HG02870 (cell line): Measurements from ENCODE around the gene MTLN.
"Not testable (repeated sequence)": the region's sequence is repeated elsewhere in the genome, so short reads cannot be mapped to it uniquely, and the experiment has no call there.

Experiments used
- ATAC-seq: cut with Tn5 transposase; IDR thresholded peaks from one replicate; pipeline ENCODE4 v1.9.1; 2021; ENCODE audit warnings: mild to moderate bottlenecking, moderate library complexity; ENCODE audit not compliant: unreplicated experiment

MTLN gene

DNA sequence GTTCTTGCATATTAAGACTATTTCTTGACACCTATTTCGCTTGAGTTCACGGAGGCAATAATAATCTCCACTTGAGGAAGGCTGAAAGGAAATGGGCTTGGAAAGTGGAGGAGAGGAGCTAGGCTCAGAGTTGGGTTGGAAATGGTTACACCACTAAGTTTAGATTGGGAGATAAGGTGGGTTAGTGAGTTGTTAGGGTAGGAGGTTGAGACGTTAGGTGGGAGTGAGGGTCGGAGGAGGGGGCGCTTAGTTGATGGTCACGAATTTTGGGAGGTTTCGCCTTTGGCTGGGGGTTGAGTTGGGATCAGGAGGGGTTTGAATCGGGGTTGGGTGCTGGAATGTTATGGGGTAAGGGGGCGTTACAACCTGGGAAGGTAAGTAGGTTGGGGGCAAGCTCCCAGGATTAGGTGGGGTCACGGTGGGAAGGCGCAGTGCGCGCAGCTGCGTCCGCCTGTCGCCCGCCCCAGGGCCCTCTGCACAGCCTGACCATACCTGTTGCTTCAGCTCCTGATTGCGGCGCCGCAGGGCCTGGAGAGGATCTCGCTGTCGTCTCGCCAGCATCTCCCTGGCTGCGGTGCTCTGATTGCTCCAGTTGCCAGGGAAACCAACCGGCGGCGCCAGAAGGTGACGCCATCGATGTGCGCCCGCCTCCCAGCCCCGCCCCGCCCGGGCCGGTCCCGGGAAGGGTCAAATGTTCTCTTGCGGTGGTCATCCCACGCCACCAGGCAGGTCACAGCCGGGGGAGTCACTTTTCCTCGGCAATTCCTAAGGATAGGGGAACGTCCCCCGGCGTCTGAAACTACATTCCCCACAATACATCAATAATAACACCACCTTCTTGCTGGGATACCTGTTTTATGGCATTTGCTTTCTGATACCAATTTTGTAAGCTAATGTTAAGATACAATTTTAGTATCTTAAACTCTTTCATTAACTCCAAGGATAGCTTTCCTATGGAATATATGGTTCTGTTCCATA, 7.7 kb downstream of the MTLN start, which contains the start of gene NPHP1:
TSS of gene NPHP1 (minus strand) at position 606 of the 978 bp plus-strand sequence. CDS start at position 561, 45 bp downstream.
- peak; percentile 95 for ATAC-seq

DNA sequence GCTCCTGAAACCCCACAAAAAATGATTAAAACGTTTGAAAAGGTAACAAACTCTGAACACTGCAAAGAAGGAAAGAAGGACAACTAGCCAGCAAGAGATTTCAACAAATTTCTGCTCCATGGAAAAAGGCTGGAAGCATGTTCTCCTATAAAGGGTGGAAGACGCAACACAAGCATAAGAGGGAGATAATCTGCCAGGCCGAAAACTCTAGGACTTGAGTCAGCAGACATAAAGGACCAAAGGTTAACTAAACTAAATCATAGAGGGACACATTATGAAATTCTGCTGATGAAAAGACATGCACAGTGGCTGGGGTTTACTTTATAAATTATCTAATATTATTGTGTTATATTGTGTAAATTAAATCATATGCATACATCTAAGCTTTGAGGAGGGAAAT, 14.3 kb downstream of the MTLN start:
- ATAC-seq: no peak

- no peak for ATAC-seq
Observed at GRCh38 chr2:110197452-110197851, 14.9 kb downstream of the MTLN start.

- ATAC-seq: not testable (repeated sequence)
Observed at GRCh38 chr2:110190169-110190568, 22.2 kb downstream of the MTLN start.

- ATAC-seq: no peak
Observed at GRCh38 chr2:110182449-110182848, 29.9 kb downstream of the MTLN start.

DNA sequence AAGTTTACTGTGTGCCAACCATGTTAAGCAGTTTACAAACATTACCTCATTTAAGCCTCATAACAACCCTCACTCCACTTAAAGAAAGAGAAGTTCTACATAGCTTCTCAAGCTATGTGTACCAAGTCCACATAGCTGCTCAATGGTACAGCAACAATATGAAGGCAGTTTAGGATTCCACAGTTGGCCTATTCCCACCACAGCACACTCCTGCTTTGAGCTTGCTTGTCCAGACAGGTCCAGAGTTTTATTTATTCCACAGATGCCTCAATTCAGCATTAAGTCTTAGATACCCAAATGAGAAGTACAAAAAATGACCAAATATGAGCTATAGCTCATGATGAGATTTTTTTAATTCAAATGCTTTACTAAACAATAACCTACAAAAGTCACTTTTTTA, 32.3 kb downstream of the MTLN start:
- ATAC-seq: no peak

- no peak for ATAC-seq
Observed at GRCh38 chr2:110173523-110173922, 38.8 kb downstream of the MTLN start.

DNA sequence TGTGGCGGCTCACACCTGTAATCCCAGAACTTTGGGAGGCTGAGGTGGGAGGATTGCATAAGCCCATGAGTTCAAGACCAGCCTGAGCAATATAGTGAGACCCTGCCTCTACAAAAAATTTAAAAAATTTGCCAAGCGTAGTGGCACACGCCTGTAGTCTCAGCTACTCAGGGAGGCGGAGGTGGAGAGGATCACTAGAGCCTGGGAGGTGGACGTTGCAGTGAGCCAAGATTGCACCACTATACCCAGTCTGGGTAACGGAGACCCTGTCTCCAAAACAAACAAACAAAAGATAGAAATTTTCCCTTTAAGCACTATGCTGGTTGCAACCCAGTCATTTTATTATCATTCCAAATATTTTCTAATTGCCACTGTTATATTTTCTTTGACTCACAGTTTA, 39.8 kb downstream of the MTLN start:
- ATAC-seq: no peak

DNA sequence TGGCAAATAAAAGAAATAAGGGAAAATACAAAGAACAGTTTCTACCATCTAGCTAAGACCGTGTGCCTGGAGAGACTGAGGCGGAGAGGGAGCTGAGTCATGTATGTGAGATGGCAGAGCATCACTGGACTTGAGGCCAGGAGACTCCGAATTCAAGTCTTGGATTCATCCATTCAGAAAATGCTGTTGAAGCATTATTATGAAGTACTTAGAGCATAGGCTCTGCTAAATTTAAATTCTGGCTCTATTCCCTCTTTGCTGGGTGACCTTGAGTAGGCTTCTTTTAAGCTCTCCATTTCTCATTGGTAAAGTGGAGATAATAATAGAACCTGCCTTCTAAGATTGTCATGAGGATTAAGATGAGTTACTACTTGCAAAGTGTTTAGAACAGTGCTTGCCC, 42.2 kb downstream of the MTLN start:
- no peak for ATAC-seq

DNA sequence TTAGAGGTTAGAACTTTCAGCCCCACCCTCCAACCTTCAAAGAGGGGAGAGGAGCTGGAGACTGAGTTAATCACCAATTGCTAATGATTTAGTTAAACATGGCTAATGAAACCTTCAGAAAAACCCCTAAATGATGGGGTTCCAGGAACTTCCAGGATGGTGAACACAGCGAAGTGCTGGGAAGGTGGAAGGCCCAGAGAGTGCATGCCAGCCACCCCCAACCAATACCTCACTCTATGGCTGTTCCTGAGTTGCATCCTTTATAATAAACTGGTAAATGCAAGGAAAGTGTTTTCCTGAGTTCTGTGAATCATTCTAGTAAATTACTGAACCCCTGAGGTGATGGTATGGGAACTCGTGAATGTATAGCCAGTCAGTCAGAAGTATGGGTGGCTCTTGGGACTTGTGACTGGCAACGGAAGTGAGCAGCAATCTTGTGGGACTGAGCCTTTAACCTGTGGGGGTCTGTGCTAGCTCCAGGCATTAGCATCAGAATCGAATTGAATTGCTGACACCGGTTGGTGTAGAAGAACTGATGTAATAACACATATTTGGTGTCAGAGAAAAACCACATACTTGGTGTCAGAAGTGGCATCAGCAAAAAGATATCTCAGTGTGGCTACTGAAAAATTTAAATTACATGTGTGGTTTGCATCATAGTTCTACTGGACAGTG, 44.9 kb downstream of the MTLN start:
- ATAC-seq: no peak

- ATAC-seq: no peak
Observed at GRCh38 chr2:110166266-110166665, 46.1 kb downstream of the MTLN start.
